Dermis blood vessel endothelial cell (primary cell): ENCODE data around the gene AFM. TPM values are rescaled to one million over a fixed set of nuclear protein-coding genes. Genes with fewer than 3 reads are reported as not detected.

ENCODE experiments used
- DNase-seq: peaks from one replicate; pipeline ENCODE4 v3.0.0; 2010
- total RNA-seq: library from RNA; depleted of rRNA; stranded (reverse); fragments of >200 nt; gene quantifications from 2 replicates; pipeline ENCODE4 v1.2.3, GENCODE V29; 2014

Gene AFM
- total RNA-seq, 1 donor from 2014 or later: not detected

- no peak for DNase-seq
These were observed 31.0 kb upstream of the AFM start for GRCh38 chr4:73450398-73451004.

- no peak for DNase-seq
These were observed 30.1 kb upstream of the AFM start for GRCh38 chr4:73451404-73451803.

GRCh38 chr4:73451981-73452747, 29.4 kb upstream of the AFM start:
- no peak for DNase-seq

- no peak for DNase-seq
These were observed 28.4 kb upstream of the AFM start for GRCh38 chr4:73452953-73453700.

GRCh38 chr4:73453701-73454005, 27.9 kb upstream of the AFM start:
- DNase-seq: no peak

GRCh38 chr4:73454920-73455319, 26.6 kb upstream of the AFM start:
- DNase-seq: no peak

- no peak for DNase-seq
These were observed 25.1 kb upstream of the AFM start for GRCh38 chr4:73456177-73457022.

GRCh38 chr4:73458184-73459047, 23.1 kb upstream of the AFM start:
- no peak for DNase-seq

- no peak for DNase-seq
These were observed 22.5 kb upstream of the AFM start for GRCh38 chr4:73459048-73459421.

- DNase-seq: no peak
These were observed 20.5 kb upstream of the AFM start for GRCh38 chr4:73460913-73461522.

GRCh38 chr4:73468170-73468569, 13.4 kb upstream of the AFM start:
- no peak for DNase-seq

- DNase-seq: no peak
These were observed 10.8 kb upstream of the AFM start for GRCh38 chr4:73470728-73471127.

- DNase-seq: no peak
These were observed 4.4 kb upstream of the AFM start for GRCh38 chr4:73477176-73477575.

- no peak for DNase-seq
These were observed 2.2 kb upstream of the AFM start for GRCh38 chr4:73479323-73479722.

- DNase-seq: no peak
These were observed 3.5 kb downstream of the AFM start for GRCh38 chr4:73485085-73485484.

GRCh38 chr4:73485596-73485995, 4.1 kb downstream of the AFM start:
- no peak for DNase-seq

GRCh38 chr4:73486497-73486896, 5.0 kb downstream of the AFM start:
- DNase-seq: no peak

GRCh38 chr4:73487233-73487632, 5.7 kb downstream of the AFM start:
- DNase-seq: no peak

GRCh38 chr4:73499996-73500765, 18.6 kb downstream of the AFM start:
- peak; percentile 9 for DNase-seq

- DNase-seq: no peak
These were observed 20.2 kb downstream of the AFM start for GRCh38 chr4:73501664-73502265.
